DMS 273 treated with DMSO at 0.1 percent for 48 hours (cell line): ENCODE results near the gene TMPO.
"Not testable (repeated sequence)": the region's sequence is repeated elsewhere in the genome, so short reads cannot be mapped to it uniquely, and the experiment has no call there.

Source experiments
- DNase-seq: peaks from one replicate; lab custom pipeline; 2025; lab: John Stamatoyannopoulos, UW

TMPO gene

DNA sequence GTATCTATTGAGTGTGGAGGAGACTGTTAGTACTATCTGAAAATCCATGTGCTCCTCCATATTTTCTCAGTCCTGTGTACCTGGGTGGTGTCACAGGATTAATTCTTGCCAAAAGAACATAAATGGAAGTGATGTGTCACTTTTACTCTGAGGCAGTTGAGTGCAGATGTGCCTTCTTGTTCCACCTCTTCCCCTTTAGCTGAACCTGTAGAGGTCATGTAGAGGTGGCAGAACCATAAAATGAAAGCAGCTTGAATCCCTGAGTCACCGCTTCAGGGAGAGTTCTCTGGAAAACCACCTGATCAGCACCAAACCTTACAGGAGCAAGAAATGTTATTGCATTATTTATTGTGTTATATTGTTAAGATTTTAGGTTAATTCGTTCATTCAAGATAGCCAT is 63.4 kb downstream of the TMPO start:
- no peak for DNase-seq

DNA sequence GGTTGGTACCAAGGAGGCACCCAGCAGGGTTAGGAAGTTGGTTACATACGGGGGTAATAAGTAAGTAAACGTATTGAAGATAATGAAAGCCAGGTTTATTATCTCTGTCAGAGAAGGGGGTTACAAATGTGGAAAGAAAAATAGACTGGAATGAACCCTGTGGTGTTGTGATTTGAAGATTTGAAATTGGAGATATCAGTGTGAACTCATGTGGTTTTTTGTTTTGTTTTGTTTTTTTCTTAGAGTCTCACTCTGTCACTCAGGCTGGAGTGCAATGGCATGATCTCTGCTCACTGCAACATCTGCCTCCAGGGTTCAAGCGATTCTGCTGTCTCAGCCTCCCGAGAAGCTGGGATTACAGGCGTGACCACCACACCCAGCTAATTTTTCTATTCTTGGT is 64.0 kb downstream of the TMPO start:
- DNase-seq = no peak

DNA sequence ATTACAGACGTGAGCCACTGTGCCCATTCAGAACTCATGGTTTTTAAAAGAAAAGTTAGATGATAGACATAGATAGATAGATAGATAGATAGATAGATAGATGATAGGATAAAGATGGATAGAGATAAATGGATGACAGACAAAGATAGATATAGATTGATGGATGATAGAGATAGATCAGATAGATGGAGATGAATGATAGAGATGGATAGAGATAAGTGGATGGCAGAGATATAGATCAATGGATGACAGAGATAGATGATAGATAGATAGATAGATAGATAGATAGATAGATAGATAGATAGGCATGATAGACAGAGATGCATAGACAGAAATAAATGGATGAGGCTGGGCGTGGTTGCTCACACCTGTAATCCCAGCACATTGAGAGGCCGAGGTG is 64.4 kb downstream of the TMPO start:
- DNase-seq = no peak

DNA sequence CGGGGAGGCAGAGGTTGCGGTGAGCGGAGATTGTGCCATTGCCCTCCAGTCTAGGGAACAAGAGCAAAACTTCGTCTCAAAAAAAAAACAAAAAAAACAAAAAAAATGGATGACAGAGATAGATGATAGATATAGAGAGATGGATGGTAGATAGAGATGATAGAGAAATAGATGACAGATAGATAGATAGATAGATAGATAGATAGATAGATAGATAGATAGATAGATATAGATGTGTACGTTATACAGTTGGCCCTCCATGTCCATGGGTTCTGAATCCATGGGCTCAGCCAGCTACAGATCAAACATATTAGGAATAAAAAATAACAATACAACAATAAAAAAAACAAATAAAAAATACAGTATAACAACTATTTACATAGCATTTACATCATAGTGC is 65.3 kb downstream of the TMPO start:
- no peak for DNase-seq

DNA sequence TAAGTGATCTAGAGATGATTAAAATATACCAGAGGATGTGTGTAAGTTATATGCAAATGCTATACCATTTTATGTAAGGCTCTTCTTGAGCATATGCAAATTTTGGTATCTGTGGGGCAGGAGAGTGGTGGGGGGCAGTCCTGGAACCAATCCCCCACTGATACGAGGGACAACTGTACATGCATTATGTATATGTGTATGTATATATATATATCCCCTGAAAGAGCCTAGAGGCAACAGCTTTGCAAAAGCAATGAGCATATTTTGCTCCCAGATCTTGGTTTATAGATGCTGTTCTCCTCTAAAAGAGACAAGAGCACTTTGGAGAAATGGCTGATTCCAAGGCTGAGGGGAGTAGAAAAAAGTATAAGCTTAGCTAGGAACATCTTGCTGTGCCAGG is 65.7 kb downstream of the TMPO start:
- DNase-seq = no peak

DNA sequence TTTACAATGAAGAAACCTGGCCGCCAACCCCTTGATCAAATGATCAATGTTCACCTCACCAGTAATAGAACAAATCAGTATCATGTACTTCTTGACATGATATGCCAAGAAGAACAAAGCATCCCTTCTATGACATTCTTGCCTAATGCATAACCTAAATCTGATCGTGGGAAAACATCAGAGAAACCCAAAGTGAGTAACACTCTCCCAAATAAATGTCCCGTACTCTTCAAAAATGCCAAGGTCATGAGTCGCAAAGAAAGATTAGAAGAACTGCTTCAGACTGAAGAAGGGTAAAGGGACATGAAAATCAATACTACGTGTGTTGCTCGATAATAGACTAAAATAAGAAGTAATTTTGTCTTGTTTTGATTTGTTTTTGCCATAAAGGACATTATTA is 66.7 kb downstream of the TMPO start:
- no peak for DNase-seq

DNA sequence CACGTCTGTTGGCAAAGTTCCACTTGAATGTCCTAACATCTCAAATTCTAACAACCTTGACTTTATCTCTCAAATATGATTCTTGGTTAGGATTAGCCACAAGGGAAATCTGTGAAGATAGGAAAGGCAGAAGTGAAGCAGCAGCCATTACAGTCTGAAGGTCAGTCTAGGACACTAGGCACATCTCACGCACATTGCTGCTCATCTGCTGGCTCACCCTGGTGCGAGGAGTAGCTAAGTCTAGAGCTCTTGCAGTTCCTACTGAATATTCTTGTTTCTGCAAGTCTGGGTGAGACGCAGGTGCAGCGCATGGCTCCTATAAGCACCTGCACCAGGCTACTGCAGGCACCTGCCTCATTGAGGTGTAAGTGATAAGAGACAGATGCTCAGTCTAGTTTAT is 71.7 kb downstream of the TMPO start:
- DNase-seq = no peak

DNA sequence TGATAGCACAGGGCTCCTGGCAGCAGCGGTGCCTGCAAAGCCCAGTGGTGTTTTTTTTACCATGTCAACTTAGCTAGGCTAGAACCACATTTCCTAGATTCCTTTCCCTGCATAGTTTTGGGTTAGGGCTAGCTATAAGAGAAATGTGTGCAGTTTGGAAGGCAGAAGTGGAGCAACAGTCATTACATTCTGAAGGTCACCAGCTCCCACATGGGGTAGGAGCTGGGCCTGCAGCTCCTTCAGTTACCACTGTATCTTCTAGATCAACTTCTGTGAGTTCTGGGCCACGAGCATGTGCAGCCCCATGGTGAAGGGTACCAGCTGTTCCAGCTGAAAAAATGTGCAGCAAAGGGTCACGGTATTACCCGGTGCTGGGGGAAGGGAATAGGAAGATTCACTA is 75.8 kb downstream of the TMPO start:
- DNase-seq = no peak

DNA sequence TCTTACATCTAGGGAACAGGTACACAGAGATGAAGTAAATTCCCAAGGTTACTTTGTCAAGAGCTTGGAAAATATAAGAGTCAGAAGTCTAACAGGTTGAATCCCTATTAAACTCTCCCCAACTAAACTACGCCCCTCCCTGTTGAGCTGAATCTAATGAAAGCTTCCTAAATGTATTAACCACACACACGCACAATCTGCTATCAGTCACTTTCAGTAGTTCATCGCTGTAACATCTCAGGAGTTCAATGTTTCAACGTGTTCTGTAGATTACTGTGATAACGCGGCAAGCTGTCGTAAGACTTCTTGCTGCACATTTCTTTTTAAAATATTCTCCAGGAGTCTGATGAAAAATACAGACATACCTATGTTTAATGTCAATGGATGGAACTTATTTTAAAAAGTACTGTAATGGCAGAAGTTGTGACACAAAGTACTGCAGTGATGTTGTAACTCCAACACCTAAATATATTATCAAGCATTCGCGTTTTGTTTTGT is 77.5 kb downstream of the TMPO start:
- no peak for DNase-seq

DNA sequence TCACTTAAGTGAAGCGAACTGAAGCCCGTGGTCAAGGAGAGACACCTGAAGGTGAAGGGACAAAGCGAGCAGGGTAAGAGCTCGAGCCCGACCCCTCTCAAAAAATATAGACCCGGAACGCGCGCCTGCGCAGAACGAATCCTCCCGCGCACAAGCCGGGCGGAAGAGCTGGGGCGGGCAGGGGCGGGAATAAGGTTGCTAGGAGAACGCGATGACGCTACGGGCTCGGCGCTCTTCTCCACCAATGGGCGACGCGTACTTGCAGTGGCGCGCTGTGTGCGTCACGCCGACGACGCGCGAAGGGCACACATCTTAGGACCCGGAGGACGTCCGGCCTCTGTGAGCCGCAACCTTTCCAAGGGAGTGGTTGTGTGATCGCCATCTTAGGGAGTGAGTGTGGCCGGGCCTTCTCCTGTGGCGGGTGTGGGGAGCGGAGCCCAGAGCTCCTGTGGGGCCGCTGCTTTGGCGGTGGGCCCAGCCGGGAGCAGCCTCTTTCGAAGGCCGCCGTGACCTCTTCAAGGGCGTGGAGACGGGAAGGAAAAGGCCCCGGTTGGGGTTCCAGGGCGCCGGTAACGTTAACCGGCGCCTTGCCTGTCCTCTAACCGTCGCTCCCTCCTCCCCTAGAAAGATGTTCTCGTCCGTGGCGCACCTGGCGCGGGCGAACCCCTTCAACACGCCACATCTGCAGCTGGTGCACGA is 78.1 kb downstream of the TMPO start, which contains the start of gene SLC25A3:
SLC25A3 (plus strand) TSS at position 336 of the 699 bp plus-strand sequence; CDS start at position 629, 293 bp downstream.
- peak; percentile 79 for DNase-seq

DNA sequence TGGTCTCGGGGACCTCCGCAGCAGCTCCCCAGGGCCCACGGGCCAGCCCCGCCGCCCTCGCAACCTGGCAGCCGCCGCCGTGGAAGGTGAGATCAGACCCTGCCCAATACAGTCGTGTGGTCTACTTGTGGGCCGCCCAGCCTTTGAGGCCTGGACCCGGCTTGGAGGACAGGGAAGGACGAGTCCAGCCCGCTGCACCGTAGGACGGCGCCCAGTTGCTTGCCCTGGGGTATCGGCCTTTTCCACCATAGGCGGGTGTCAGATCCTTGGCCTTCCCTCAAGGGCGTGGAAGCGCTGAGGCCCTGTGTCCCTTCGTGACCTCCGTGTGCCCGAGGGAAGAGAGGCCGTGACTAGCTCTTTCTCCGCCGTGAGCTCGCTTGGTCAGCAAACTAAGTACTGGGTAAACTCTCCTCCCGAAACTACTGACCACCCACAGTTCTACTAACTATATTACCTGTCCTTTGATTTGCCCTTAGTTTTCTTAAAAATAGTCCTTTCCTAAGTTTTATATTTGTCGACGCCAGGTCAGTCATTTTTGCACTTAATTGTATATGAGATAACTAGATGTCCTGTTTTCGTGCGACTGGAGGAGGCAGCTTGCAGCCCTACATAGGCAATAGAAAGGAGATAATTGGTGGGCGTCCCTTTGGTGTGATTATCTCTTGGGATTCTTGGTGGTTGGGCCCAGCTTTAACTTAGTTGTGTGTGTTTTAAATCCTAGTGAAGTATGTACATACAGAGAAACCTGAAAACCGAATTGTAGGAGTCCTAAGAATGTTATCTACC is 78.9 kb downstream of the TMPO start:
- no peak for DNase-seq

DNA sequence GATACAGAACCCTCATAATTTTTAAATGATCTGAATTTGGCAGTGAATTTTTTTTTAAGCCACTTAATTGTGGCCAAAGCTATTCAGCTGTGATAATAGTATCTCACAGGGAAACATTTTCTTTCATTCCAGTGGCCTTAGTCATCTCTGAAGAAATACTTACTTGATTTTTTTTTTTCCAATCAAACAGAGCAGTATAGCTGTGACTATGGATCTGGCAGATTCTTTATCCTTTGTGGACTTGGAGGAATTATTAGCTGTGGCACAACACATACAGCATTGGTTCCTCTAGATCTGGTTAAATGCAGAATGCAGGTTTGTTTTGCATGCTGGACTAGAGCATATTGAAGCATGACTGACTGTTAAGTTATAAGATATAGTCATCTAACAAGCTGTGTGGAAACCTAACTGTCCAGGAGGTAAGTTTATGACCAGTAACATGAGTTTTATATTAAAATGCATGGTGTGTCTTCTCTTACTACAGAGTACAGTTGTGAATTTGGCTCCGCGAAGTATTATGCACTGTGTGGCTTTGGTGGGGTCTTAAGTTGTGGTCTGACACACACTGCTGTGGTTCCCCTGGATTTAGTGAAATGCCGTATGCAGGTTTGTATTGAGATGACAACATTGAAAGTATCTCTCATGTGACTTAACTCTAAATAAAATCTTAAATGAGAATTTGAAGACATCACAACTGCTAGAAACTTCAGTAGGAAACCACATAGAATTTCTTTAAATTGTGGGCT is 80.0 kb downstream of the TMPO start:
- DNase-seq = no peak

DNA sequence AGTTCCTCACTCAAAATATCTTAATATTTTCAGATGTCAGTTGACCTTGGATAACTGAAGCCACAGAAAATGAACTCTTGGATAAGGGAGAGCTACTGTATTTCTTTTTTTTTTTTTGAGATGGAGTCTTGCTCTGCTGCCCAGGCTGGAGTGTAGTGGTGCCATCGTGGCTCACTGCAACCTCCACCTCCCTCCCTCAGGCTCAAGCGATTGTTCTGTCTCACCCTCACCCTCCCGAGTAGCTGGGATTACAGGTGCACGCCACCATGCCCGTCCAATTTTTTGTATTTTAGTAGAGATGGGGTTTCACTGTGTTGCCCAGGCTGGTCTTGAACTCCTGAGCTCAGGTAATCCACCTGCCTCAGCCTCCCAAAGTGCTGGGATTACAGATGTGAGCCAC is 81.9 kb downstream of the TMPO start:
- not testable (repeated sequence) for DNase-seq
